Fibroblast of the aortic adventitia (primary cell): ENCODE results near the gene PPIH. TPM values are rescaled to one million over a fixed set of nuclear protein-coding genes. Genes with fewer than 3 reads are reported as not detected.
"Not testable (repeated sequence)": the region's sequence is repeated elsewhere in the genome, so short reads cannot be mapped to it uniquely, and the experiment has no call there.

Experiments
- DNase-seq: peaks from one replicate; pipeline ENCODE4 v3.0.0-alpha.2; 2010; ENCODE audit warnings: low read depth
- H3K4me3 ChIP-seq: 2 replicates; pipeline ENCODE4 v1.5.1; 2011; ENCODE audit warnings: low read depth, mild to moderate bottlenecking, control low read depth, low read length, moderate library complexity
- CTCF ChIP-seq: IDR thresholded peaks from 2 replicates; pipeline ENCODE4 v1.5.1; 2011; ENCODE audit warnings: mild to moderate bottlenecking, low read length, control low read depth, inconsistent platforms; ENCODE audit not compliant: insufficient read depth
- total RNA-seq: library from RNA; depleted of rRNA; stranded (reverse); fragments of >200 nt; gene quantifications from 2 replicates; pipeline ENCODE4 v1.2.3, GENCODE V29; 2012; ENCODE audit warnings: low replicate concordance

PPIH gene
- total RNA-seq, 1 donor, result 29.2 TPM

- no peak for DNase-seq
- no peak for TF ChIP-seq CTCF
- H3K4me3 ChIP-seq, result no peak overlapping the region
Measured at GRCh38 chr1:42675467-42675866, 17.2 kb downstream of the PPIH start.

- no peak for TF ChIP-seq CTCF
- DNase-seq, result no peak
- no peak overlapping the region for H3K4me3 ChIP-seq
Measured at GRCh38 chr1:42676534-42677087, 18.4 kb downstream of the PPIH start.

- H3K4me3 ChIP-seq, result no peak overlapping the region
- no peak for TF ChIP-seq CTCF
- peak; percentile 36 for DNase-seq
Measured at GRCh38 chr1:42679364-42679983, 21.3 kb downstream of the PPIH start.

GRCh38 chr1:42680055-42680454 is 21.8 kb downstream of the PPIH start:
- no peak for TF ChIP-seq CTCF
- H3K4me3 ChIP-seq, result no peak overlapping the region
- no peak for DNase-seq

- H3K4me3 ChIP-seq, result peak overlapping the region; percentile 87
- TF ChIP-seq CTCF, result peak; percentile 23
- DNase-seq, result peak; percentile 33
Measured at GRCh38 chr1:42680921-42681683, 22.9 kb downstream of the PPIH start.

- peak; percentile 99 for DNase-seq
- no peak for TF ChIP-seq CTCF
- peak within 1 kb of the TSS; percentile 87 for H3K4me3 ChIP-seq
Measured at GRCh38 chr1:42681741-42682483, 23.7 kb downstream of the PPIH start, which contains the start of gene YBX1. Gene YBX1, plus strand, starts transcription at chr1:42682418. Its CDS starts 148 bp downstream, at chr1:42682566.

GRCh38 chr1:42682484-42682738 is 24.2 kb downstream of the PPIH start:
- H3K4me3 ChIP-seq, result peak overlapping the region; percentile 76
- not testable (repeated sequence) for DNase-seq
